Middle frontal gyrus (tissue), 1 donor: ENCODE results near the gene ANKRD34A.

Experiments
- DNase-seq: peaks from one replicate; pipeline ENCODE4 v3.0.0-alpha.2; 2015; ENCODE audit warnings: low spot score; ENCODE audit errors: extremely low spot score

Gene ANKRD34A

GRCh38 chr1:145974721-145975120 lies 10.3 kb upstream of the ANKRD34A start:
- DNase-seq = no peak

- no peak for DNase-seq
Observed at GRCh38 chr1:145972580-145972979, 8.2 kb upstream of the ANKRD34A start.

- DNase-seq = no peak
Observed at GRCh38 chr1:145967288-145967687, 2.9 kb upstream of the ANKRD34A start.

GRCh38 chr1:145965119-145965744 lies 857 bp upstream of the ANKRD34A start:
- no peak for DNase-seq

GRCh38 chr1:145963265-145964019 lies 933 bp downstream of the ANKRD34A start:
- no peak for DNase-seq

- no peak for DNase-seq
Observed at GRCh38 chr1:145962157-145963102, 1.9 kb downstream of the ANKRD34A start.

- DNase-seq = no peak
Observed at GRCh38 chr1:145961425-145962156, 2.8 kb downstream of the ANKRD34A start.

GRCh38 chr1:145961109-145961424 lies 3.3 kb downstream of the ANKRD34A start:
- no peak for DNase-seq

- DNase-seq = no peak
Observed at GRCh38 chr1:145960468-145961108, 3.8 kb downstream of the ANKRD34A start.

GRCh38 chr1:145959957-145960467 lies 4.4 kb downstream of the ANKRD34A start:
- no peak for DNase-seq

- no peak for DNase-seq
Observed at GRCh38 chr1:145959333-145959732, 5.0 kb downstream of the ANKRD34A start.

- no peak for DNase-seq
Observed at GRCh38 chr1:145958734-145959133, 5.6 kb downstream of the ANKRD34A start.

GRCh38 chr1:145957443-145958319 lies 6.7 kb downstream of the ANKRD34A start, which contains the start of gene LIX1L:
TSS of gene LIX1L (minus strand) at chr1:145958017. CDS start at chr1:145957927, 90 bp downstream.
- peak; percentile 97 for DNase-seq

GRCh38 chr1:145956781-145957442 lies 7.5 kb downstream of the ANKRD34A start:
- DNase-seq = no peak

GRCh38 chr1:145956361-145956760 lies 8.0 kb downstream of the ANKRD34A start:
- no peak for DNase-seq

GRCh38 chr1:145955436-145955835 lies 8.9 kb downstream of the ANKRD34A start:
- DNase-seq = no peak

- DNase-seq = no peak
Observed at GRCh38 chr1:145953861-145954260, 10.5 kb downstream of the ANKRD34A start.

GRCh38 chr1:145952903-145953302 lies 11.5 kb downstream of the ANKRD34A start:
- no peak for DNase-seq

GRCh38 chr1:145951526-145951925 lies 12.8 kb downstream of the ANKRD34A start:
- no peak for DNase-seq
